Stimulated activated CD8-positive, alpha-beta memory T cell treated with anti-CD3 and anti-CD28 coated beads, Interleukin-7, amount 100 ng/mL, for 1 hour (primary cell): Measurements from ENCODE around the gene KLK14.

ENCODE experiments used
- DNase-seq, 2 donors: peaks; one replicate each; pipeline ENCODE4 v3.0.0-alpha.2; 2020; ENCODE audit warnings: low read depth in 2 of 2

The KLK14 gene

DNA sequence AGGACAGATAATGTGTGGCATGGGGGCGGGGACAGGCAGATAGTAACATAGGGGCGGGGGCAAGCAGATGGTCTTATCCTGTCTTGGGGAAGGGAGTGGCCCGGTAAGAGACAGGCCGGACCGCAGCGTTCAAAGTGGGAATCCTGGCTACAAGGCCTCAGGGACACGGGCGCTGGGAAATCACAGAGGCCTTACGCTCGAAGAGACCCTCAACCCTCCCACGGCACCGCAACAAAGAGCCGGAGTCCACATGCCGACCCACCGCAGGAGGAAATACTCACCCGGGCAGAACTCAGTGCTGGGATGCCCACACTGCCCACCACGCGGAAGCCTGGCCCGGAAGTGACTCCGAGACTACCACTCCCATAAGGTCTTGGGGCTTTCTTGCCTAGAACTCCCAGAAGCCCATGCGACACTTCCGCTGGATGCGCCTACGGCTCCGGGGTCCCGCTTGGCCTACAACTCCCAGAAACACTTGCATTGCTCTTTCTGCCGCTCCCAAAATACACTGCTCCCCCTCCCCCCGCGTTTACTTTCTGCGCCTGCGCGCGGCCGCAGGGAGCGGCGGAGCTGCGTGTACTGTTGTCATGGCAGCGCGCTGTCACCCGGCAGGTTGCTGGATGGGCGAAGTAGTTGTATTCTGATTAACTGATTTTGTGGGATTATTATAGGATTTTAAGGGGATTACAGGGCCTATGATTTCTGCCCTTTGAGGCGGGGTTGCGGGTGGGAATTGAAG, 25.5 kb upstream of the KLK14 start, which contains the start of gene CTU1:
Gene CTU1 (minus strand): TSS at position 344 of the 739 bp plus-strand sequence. CDS start 3,840 bp downstream, outside the sequence.
- peak; percentile 93 to 94 for DNase-seq

DNA sequence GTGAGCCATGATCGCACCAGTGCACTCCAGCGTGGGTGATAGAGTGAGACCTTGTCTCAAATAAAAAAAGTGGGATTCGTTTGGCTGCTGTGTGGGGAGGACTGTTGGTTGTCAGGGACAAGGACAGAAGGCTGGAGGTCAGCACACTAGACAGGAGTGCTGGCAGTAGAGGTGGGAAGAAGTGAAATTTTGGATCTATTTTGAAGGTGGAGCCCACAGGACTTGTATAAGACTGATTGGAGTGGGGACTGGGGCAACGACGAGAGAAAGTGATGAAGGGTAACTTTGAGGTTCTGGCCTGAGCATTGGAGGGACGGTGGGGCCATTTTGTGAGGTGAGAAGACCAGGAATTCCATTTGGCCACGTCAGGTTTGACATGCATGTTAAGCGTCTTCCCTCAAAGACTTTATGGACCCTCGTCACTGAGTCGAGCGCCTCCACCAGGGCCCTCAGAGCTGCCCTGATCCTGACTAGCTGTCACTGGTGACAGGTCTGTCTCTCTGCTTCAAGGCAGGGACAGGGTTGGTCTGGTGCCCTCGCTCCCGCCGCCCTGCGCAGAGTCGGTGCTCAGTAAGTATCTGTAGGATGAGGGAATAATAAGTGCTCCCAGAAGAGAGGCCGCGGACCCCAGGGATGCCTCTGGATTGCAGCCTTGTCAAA, 24.8 kb upstream of the KLK14 start:
- no peak for DNase-seq

DNA sequence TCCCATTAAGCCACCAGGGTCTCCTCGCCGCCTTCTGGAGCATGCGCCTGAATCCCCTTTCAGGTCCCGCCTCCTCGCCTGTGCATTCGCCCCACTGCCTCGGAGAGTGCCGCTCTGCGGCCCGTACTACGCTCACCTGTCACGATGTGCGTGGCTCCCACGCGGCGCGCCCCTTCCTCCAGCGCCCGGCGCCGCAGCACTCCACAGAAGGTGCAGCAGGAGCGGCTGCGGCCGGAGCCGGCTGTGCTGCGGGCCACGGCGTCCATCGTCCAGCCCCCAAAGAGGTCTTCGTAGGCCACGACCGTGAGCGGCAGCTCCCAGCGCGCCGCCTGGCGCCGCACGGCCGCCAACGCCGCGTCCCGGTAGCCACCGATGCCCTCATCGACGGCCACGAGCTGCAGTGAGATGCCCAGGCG, 21.2 kb upstream of the KLK14 start:
- no peak for DNase-seq

DNA sequence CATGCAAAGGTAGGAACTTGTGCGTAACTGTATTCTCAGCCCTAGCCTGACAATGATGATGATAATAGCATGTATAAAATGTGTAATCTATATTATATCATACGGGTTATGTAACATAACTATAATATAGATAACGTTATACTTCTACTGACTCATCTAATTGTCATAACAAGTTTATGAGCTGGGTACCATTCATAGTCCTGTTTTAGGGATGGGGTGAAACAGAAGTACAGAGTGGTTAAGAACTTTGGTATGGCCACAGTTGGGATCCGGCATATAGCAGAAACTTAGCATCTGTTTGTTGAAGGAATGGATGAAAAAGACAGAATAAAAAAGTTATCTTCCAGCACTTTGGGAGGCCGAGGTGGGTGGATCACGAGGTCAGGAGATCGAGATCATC, 20.3 kb upstream of the KLK14 start:
- no peak for DNase-seq

DNA sequence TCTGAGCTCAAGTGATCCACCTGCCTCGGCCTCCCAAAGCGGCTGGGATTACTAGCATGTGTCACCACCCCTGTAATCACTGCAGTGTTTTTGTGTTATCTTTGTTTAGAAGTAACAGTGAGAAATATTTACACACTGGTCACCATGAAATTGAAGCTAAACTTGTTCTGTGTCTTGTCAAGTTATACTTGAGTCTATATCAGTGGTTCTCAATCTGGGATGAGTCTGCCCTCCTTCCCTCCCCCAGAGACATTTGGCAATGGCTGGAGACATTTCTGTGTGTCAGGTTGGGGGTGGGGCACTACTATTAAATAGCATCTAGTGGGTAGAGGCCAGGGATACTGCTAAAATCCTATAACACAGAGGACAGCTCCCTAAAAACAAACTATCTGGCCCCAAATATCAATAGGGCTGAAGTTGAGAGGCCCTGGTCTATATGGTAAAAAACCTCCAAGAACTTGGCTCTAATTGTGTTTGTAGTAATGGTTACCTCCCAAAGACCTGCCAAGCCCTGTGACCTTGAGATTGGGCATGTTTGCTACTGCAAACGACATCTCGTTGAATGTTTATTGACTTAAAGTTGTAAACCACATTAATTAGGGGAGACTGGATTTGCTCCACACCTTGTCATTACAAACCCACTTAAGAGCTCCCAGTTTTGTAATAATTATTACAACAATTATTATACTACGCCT, 18.6 kb upstream of the KLK14 start:
- no peak for DNase-seq

DNA sequence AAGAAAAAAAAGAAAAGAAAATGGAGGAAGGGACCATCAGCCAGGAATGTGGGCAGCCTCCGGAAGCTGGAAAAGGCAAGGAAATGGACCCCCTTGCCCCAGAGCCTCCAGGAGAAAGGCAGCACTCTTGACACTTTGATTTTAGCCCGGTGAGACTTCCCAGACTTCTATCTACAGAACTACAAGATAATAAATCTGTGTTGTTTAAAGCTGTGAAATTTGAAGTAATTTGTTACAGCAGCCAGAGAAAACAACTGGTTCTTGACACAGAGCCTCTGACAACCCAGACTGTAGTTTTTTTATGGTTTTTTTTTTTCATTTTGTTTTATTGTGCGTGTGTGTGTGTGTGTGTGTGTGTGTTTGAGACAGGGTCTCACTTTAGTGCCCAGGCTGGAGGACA, 17.9 kb upstream of the KLK14 start:
- no peak for DNase-seq

DNA sequence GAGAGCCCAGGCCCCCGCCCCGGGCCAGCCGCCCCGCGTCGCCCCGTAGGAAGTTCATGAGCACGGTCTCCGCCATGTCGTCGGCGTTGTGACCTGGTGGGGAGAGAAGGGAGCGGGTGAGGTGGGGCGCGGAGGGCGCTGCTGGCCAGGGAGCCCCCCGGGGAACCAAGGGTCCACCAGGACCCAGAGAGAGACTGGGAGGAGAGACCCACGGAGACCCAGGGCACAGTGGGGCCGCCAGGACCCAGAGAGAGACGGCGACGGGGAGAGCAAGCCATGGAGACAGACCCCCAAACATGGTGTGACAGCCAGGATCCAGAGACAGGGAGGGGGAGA, 16.3 kb upstream of the KLK14 start:
- no peak for DNase-seq

DNA sequence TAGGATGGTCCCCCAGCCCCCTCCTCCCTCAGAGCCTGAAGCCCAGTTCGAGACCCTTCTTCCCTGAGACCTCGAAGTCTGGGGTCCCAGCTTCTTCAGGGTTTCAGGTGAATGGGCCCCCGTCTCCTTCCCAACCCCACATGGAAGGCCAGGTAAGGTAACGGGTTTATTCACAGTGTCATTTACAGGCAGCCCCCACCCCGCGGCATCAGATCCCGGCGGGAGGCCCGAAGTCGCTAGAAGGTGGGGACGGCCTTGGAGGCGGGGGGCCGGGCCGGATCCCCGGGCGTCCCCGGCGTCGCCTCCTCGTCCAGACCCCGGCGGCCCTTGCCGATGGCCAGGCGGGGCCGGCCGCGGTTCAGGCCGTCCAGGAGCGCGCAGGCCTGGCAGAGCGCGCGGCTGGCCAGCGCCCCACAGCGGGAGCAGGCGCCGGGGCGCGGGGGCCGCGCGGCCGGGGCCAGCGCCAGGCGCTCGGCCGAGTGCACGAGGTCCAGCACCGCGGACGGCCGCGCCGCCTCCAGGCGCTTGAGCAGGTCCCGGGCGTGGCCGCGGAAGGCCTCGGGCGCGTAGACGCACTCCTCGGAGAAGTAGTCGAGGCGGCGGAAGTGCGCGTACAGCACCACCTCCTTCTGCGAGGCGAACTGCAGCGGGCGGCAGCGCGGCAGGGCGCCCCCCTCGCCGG, 15.8 kb upstream of the KLK14 start:
- DNase-seq: peak in 1 of 2 donors; percentile 19

DNA sequence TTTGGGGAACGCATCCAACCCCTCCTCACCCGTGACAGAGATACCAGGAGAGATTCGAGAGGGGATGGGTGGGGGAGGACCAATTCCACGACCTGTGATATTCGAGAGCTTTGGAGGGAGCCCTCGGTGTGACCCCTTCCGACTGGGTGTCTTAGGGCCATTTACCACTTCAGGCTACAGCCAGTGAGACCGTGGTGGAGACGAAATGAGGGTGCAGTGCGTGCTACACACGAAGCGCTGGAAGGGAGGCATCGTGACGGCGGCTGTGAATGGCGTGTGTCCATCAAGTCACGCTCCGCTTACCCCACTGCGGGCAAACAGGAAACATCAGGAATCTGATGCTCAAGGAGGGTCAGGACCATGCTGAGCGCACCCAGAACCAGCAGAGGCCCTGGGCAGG, 15.1 kb upstream of the KLK14 start:
- no peak for DNase-seq

DNA sequence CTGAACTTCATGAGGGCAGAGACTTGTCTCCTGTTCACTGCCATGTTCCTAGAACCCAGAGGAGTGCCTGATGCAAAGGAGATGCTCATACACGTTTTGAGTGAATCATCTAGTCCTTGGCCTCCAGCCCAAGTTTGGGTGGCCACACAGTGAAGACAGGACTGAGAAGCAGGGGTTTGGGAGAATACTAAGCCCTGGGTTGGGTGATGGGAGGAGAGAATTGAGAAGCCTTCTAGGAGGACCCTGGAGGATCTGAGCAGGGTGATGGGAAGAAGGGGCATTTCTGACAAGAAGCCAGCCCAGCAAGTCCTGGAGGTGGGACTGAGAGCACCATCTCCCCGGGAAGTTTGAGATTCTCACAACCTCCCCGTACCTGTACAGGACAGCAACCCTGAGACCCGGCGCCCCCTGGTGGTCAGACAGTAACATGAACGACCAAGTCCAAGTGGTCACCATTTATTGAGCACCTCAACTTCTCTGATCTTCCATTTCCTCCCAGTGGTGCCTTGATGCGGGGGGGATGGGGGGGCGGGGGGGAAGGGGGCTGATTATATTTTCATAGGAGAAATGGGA, 14.6 kb upstream of the KLK14 start:
- peak in 1 of 2 donors; percentile 48 for DNase-seq

DNA sequence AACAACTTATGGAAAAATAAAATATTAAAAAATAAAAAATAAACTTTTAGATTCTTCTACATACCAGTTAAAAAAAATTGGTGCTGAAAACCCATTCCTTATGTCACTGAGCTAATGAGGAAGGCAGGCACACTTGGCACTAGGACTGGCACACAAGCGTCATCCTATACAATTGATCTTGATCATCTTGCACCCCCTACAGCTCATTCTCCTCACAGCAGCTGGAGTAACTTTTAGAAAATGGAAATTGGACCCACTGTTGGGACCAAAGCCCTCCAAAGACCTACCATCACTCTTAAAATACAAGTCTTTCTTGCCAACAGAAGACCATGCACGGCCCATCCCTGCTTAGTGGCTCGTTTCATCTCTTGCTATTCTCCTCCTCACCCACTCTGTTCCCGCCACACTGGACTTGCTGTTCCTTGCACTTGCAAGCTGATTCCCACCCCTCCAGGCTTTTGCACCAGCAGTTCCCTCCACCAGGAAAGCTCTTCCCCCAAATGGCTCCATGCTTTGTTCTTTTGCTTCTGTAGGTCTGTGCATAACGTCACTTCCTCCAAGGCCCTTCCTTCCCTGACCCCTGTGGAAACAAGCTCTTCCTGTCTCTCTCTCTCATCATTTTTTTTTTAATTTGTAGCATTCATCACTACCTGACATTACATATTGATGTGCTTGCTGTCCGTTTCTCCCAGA, 13.9 kb upstream of the KLK14 start:
- DNase-seq: no peak

DNA sequence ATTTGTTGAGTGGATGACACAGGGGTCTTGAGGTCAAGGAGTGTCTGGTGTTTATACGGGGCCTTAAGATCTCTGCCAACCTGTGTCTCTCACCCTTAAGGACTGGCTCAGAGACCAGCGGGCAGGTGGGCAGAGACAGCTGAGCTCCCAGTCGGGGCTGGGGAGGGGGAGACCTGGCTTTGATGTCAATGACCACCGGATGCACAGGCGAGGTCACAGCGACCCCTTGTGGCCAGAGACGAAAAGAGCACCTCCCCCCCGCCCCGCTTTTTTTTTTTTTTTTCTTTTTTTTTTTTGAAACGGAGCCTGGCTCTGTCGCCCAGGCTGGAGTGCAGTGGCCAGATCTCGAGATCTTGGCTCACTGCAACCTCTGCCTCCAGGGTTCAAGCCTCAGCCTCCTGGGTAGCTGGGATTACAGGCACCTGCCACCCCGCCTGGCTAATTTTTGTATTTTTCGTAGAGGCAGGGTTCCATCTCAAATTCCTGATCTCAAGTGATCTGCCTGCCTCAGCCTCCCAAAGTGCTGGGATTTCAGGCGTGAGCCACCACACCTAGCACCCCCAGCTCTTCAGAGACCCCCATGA, 12.1 kb upstream of the KLK14 start:
- DNase-seq: no peak

DNA sequence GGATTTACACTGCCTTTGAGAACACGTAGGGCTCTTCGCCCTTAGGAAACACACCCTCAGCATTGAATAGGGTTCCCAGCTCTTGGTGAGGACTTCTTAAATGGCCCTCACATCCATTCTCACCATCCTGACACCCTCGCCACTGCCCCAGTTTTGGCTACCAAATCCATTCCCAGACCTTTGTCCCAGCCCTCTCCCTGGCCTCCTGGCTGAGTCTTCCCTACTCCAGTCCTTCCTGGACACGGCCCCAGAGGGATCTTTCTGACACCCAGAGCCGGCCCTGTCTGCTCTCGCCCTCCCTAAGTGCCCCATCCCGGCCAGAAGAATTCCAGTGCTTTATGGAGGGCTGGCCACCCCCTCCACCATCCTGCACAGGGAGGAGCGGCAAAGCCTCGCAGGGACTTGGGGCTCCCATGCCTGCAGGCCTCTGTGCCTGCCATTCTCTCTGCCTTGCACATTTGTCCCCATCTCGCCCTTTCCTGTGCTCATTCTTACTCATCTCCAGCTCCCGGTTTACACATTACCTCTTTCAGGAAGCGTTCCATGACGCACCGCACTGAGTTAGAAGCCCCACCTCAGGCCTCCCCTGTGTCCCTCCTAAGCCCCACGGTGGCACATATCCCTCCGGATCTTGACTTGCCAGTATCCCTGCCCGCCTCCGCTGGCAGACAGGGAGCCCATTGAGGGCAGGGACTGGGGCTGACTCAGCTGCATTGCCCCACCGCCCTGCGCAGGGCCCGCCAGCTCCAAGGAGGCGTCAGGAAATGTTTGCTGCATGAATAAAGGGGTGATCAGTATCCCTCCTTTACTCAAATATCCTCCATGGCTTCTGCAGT, 11.0 kb upstream of the KLK14 start:
- DNase-seq: no peak

DNA sequence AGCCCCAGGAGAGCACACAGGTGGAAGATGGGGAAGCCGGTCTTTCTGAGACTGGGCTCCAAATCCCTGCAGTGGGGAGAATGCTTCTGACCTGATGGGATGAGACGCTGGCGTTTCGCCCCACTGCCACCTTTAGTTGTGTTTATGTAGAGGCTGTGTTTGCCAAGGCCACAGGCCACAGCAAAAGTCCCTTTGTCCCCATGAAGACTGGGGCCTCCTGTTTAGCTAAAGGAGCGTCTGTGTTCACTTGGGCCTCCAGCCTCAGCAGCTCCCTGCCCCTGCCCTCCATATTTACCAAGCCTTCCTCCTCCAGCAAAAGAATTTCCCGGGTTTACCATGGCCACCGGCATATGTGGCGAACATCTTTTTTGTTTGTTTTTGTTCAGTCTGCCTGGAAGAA, 10.4 kb upstream of the KLK14 start:
- DNase-seq: no peak

DNA sequence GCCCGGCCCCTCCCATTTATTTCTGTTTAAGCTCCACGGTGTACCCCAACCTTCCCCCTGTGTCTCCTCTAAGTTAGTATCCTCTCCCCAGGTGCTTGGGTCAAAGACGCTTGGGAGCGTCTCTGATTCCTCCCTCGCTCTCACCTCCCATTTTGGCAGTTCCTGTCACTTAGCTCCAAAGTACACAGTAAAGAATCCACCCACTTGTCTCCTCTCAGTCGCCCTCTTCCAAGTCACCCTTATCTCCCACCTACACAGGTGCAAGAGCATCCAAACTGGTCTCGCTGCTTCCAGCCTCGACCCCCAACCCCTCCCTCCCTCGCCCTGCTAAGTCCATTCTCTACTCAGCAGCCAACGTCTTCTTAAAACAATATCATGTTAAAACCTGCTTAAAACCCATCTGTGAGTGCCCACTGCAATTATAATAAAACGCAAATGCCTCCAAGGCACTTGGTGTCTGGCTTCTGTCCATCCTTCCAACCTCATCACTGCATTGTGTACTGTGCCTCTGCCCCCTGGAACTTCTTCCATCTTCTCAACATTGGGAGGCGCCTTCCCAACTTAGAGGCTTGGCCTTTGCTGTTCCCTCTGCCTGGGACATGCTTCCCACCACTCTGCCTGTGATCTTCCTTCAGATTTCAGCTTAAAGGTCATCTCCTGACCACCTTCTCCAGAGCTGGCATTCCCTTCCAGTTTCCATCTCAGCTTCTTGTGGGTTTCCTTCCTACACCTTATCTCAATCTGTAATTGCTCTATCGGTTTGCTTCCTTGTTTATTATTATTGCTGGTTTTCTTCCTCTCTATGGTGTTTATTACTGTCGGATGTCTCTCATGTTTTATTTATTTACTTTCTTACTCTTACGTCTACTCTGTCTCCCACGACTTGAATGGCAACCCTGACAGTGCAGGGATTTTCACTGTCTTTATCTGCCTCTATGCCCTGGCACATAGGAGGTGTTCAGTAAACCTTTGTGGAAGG, 9.5 kb upstream of the KLK14 start:
- no peak for DNase-seq

DNA sequence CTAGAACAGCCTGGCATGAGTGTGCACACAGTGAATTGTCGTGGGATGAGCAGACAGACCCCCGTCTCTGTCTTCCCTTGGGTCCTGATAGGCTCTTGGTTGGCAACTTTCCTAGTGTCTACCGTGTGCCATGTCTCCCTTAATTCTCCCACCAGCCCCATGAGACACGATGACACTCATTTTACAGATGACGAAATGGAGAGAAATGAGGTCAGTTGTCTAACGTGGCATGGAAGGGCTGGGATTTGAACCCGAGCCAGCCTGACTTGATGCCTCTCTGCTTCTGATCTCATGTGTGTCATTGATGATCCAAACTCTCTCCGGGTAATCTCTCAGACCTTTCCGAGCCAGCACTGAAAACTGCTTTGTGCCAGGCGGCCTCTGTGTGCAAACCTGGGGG, 8.4 kb upstream of the KLK14 start:
- no peak for DNase-seq

DNA sequence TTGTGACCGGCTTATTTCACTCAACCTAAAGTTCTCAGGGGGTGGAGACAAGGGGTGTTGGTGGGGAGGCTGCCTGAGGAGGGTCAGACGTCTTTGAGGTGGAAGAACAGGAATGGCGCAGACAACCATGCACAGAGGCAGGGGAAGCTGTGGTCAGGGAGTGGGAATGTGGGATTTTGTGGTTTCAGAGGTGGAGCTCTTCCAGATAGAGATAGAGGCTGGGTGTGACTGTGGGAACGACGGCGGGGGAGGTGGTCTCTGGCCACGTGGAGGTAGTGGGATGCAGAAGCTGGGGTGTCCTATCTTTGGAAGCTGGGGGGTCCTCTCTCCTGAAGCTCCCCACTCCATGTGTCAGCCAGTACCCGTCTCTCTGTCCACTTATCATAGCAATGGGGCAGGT, 7.8 kb upstream of the KLK14 start:
- DNase-seq: no peak

DNA sequence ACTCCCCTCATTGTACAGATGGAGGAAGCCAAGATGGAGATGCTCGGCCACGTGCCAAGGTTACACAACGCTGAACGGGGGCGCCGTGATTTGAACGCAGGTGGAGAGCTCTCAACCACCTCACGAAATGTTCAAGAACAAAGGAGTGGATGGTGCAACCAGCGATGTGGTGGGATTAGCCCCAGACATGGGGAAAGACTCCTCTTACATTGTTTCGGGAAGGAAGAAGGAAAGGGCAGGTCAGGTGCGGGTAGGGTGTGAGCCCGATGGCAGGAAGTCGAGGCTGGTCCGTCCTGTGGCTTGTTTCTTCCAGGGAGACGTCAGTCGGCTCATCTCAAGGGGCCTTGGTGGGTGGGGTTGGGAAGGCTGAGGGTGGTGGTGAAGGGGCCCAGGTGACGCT, 7.1 kb upstream of the KLK14 start:
- DNase-seq: no peak
